ENCODE results near the gene MKKS.

MKKS gene

GRCh38 chr20:10433623-10434466 lies at the start of gene MKKS:
TSS of gene MKKS (minus strand) at chr20:10434222. CDS start at chr20:10413514, 20,708 bp downstream.
- DNase-seq (ENCODE audit: low read depth, low spot score) = peak; percentile 47

GRCh38 chr20:10483691-10484090 lies 49.7 kb upstream of the MKKS start:
- DNase-seq (ENCODE audit: low read depth, low spot score) = no peak

- no peak for DNase-seq (ENCODE audit: low read depth, low spot score)
Observed at GRCh38 chr20:10481676-10482075, 47.7 kb upstream of the MKKS start.

GRCh38 chr20:10478930-10479329 lies 44.9 kb upstream of the MKKS start:
- DNase-seq (ENCODE audit: low read depth, low spot score) = no peak

- no peak for DNase-seq (ENCODE audit: low read depth, low spot score)
Observed at GRCh38 chr20:10478205-10478604, 44.2 kb upstream of the MKKS start.

- no peak for DNase-seq (ENCODE audit: low read depth, low spot score)
Observed at GRCh38 chr20:10476319-10476724, 42.3 kb upstream of the MKKS start.

- DNase-seq (ENCODE audit: low read depth, low spot score) = no peak
Observed at GRCh38 chr20:10475225-10475624, 41.2 kb upstream of the MKKS start.

- no peak for DNase-seq (ENCODE audit: low read depth, low spot score)
Observed at GRCh38 chr20:10474606-10475184, 40.7 kb upstream of the MKKS start.

GRCh38 chr20:10472871-10473270 lies 38.8 kb upstream of the MKKS start:
- DNase-seq (ENCODE audit: low read depth, low spot score) = no peak

GRCh38 chr20:10470276-10470675 lies 36.3 kb upstream of the MKKS start:
- DNase-seq (ENCODE audit: low read depth, low spot score) = no peak

- DNase-seq (ENCODE audit: low read depth, low spot score) = no peak
Observed at GRCh38 chr20:10469599-10469998, 35.6 kb upstream of the MKKS start.

GRCh38 chr20:10469056-10469455 lies 35.0 kb upstream of the MKKS start:
- no peak for DNase-seq (ENCODE audit: low read depth, low spot score)

GRCh38 chr20:10468340-10468845 lies 34.4 kb upstream of the MKKS start:
- DNase-seq (ENCODE audit: low read depth, low spot score) = no peak

GRCh38 chr20:10467681-10468339 lies 33.8 kb upstream of the MKKS start:
- no peak for DNase-seq (ENCODE audit: low read depth, low spot score)

- no peak for DNase-seq (ENCODE audit: low read depth, low spot score)
Observed at GRCh38 chr20:10466855-10467254, 32.8 kb upstream of the MKKS start.

- no peak for DNase-seq (ENCODE audit: low read depth, low spot score)
Observed at GRCh38 chr20:10466325-10466724, 32.3 kb upstream of the MKKS start.

- no peak for DNase-seq (ENCODE audit: low read depth, low spot score)
Observed at GRCh38 chr20:10465135-10465534, 31.1 kb upstream of the MKKS start.

GRCh38 chr20:10463622-10464021 lies 29.6 kb upstream of the MKKS start:
- no peak for DNase-seq (ENCODE audit: low read depth, low spot score)

- DNase-seq (ENCODE audit: low read depth, low spot score) = no peak
Observed at GRCh38 chr20:10462516-10462915, 28.5 kb upstream of the MKKS start.

- no peak for DNase-seq (ENCODE audit: low read depth, low spot score)
Observed at GRCh38 chr20:10461495-10461894, 27.5 kb upstream of the MKKS start.

- DNase-seq (ENCODE audit: low read depth, low spot score) = no peak
Observed at GRCh38 chr20:10454151-10454750, 20.2 kb upstream of the MKKS start.

GRCh38 chr20:10453241-10453640 lies 19.2 kb upstream of the MKKS start:
- no peak for DNase-seq (ENCODE audit: low read depth, low spot score)

Measured in iPS DF 19.7 (cell line).